ENCODE data around the gene ZBTB16.

DNA sequence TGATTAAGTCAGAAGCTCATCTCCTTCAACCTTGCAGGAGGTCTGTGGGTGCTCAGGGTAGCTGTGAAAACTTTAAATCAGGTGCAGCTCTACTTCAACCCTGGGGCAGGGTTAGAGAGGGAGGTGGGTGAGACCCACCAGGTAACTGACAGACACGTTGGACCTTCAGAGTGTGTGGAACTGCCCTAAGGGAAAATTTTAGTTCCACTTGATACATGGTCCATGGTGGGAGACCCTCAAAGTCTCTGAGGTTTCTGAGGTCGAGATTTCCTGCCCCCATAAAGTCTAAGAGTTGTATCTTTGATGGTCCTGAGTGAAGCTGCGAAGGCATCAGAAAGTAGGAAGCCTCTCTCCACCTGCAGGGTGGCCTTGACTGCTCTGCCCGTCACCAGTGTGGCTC is 212.8 kb downstream of the ZBTB16 start:
- TF ChIP-seq IKZF3 (tag by site-specific recombination; IDR thresholded peaks at IDR 0.05) (no peak), ZNF184 (tag by site-specific recombination; IDR thresholded peaks at IDR 0.05) (no peak), ZNF433 (tag by site-specific recombination; IDR thresholded peaks at IDR 0.05; ENCODE audit: low read depth) (no peak), ZNF501 (tag by site-specific recombination; IDR thresholded peaks at IDR 0.05) (no peak)
- TF ChIP-seq, protein P1, sequence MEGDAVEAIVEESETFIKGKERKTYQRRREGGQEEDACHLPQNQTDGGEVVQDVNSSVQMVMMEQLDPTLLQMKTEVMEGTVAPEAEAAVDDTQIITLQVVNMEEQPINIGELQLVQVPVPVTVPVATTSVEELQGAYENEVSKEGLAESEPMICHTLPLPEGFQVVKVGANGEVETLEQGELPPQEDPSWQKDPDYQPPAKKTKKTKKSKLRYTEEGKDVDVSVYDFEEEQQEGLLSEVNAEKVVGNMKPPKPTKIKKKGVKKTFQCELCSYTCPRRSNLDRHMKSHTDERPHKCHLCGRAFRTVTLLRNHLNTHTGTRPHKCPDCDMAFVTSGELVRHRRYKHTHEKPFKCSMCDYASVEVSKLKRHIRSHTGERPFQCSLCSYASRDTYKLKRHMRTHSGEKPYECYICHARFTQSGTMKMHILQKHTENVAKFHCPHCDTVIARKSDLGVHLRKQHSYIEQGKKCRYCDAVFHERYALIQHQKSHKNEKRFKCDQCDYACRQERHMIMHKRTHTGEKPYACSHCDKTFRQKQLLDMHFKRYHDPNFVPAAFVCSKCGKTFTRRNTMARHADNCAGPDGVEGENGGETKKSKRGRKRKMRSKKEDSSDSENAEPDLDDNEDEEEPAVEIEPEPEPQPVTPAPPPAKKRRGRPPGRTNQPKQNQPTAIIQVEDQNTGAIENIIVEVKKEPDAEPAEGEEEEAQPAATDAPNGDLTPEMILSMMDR (tag by site-specific recombination; IDR thresholded peaks at IDR 0.05), result no peak
- TF ChIP-seq, protein P2, sequence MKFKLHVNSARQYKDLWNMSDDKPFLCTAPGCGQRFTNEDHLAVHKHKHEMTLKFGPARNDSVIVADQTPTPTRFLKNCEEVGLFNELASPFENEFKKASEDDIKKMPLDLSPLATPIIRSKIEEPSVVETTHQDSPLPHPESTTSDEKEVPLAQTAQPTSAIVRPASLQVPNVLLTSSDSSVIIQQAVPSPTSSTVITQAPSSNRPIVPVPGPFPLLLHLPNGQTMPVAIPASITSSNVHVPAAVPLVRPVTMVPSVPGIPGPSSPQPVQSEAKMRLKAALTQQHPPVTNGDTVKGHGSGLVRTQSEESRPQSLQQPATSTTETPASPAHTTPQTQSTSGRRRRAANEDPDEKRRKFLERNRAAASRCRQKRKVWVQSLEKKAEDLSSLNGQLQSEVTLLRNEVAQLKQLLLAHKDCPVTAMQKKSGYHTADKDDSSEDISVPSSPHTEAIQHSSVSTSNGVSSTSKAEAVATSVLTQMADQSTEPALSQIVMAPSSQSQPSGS (tag by site-specific recombination; IDR thresholded peaks at IDR 0.05; ENCODE audit: low read depth), result no peak
- TF ChIP-seq, protein P3, sequence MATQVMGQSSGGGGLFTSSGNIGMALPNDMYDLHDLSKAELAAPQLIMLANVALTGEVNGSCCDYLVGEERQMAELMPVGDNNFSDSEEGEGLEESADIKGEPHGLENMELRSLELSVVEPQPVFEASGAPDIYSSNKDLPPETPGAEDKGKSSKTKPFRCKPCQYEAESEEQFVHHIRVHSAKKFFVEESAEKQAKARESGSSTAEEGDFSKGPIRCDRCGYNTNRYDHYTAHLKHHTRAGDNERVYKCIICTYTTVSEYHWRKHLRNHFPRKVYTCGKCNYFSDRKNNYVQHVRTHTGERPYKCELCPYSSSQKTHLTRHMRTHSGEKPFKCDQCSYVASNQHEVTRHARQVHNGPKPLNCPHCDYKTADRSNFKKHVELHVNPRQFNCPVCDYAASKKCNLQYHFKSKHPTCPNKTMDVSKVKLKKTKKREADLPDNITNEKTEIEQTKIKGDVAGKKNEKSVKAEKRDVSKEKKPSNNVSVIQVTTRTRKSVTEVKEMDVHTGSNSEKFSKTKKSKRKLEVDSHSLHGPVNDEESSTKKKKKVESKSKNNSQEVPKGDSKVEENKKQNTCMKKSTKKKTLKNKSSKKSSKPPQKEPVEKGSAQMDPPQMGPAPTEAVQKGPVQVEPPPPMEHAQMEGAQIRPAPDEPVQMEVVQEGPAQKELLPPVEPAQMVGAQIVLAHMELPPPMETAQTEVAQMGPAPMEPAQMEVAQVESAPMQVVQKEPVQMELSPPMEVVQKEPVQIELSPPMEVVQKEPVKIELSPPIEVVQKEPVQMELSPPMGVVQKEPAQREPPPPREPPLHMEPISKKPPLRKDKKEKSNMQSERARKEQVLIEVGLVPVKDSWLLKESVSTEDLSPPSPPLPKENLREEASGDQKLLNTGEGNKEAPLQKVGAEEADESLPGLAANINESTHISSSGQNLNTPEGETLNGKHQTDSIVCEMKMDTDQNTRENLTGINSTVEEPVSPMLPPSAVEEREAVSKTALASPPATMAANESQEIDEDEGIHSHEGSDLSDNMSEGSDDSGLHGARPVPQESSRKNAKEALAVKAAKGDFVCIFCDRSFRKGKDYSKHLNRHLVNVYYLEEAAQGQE (tag by site-specific recombination; IDR thresholded peaks at IDR 0.05), result no peak

Measured in HEK293 (cell line).